HepG2 (cell line): ENCODE data around the gene RPH3AL. TPM values are rescaled to one million over a fixed set of nuclear protein-coding genes. Genes with fewer than 3 reads are reported as not detected.

Experiments used
- ATAC-seq: fragments of 200-7000 bp; cut with Tn5 transposase; 3 replicates; pipeline ENCODE4 v1.9.1; 2020; ENCODE audit warnings: mild to moderate bottlenecking, moderate library complexity
- BruUV-seq: library from RNA; stranded (reverse); fragments of 400-500 nt; replicated peaks from 2 replicates; lab custom pipeline; 2021; lab: Mats Ljungman, UMichigan
- CTCF ChIA-PET: fragments of 300-600 bp; formaldehyde crosslinking; extraction: SDS; loops from one replicate; lab custom pipeline; 2021; ENCODE audit warnings: low total read pairs, inconsistent platforms, low intra/inter-chr PET ratio; lab: Yijun Ruan, JAX
- POLR2A ChIA-PET: fragments of 350-600 bp; sonication (Branson Sonifier 250); formaldehyde crosslinking; loops from one replicate; lab custom pipeline; 2020; ENCODE audit warnings: antibody characterized with exemption, inconsistent platforms; lab: Yijun Ruan, JAX
- DNase-seq: peaks from one replicate; pipeline ENCODE4 v3.0.0-alpha.2; 2015; ENCODE audit warnings: low spot score
- FAIRE-seq: peaks from 3 replicates; lab custom pipeline; 2011; peaks lifted over from hg19 to GRCh38; lab: Jason Lieb, UNC
- H2AFZ ChIP-seq: one replicate; pipeline ENCODE4 v1.6.1; 2011; ENCODE audit warnings: low read length, inconsistent platforms
- H3K27ac ChIP-seq: fragments of 300-600 bp; 3 replicates; pipeline ENCODE4 v1.8.0; 2011; ENCODE audit warnings: mixed run types, mild to moderate bottlenecking, mixed read lengths, low read length, inconsistent platforms; ENCODE audit not compliant: insufficient read depth; ENCODE audit errors: extremely low read length
- H3K27me3 ChIP-seq, 2 experiments: fragments of 200-600 bp in 1 of 2; 2 replicates in 1 of 2; 3 replicates in 1 of 2; pipeline versions ENCODE4 v1.6.0 to v1.8.0; 2011; ENCODE audit warnings: low read length in 2 of 2, mild to moderate bottlenecking in 2 of 2, moderate library complexity in 2 of 2, inconsistent platforms in 1 of 2; ENCODE audit not compliant: insufficient read depth in 2 of 2, control insufficient read depth in 1 of 2
- H3K36me3 ChIP-seq, 2 experiments: fragments of 200-600 bp in 1 of 2; replicated peaks in 1 of 2; 2 replicates in 1 of 2; 3 replicates in 1 of 2; pipeline versions ENCODE4 v1.5.1 to v1.8.0; 2011; ENCODE audit warnings: low read length in 2 of 2, inconsistent platforms in 1 of 2; ENCODE audit not compliant: insufficient read depth in 2 of 2, control insufficient read depth in 1 of 2
- H3K4me1 ChIP-seq: 2 replicates; pipeline ENCODE4 v1.5.1; 2012; ENCODE audit warnings: low read length, inconsistent platforms; ENCODE audit not compliant: insufficient read depth
- H3K4me2 ChIP-seq: 2 replicates; pipeline ENCODE4 v1.6.0; 2011; ENCODE audit warnings: low read depth, low read length, inconsistent platforms
- H3K4me3 ChIP-seq, 3 experiments: fragments of 200-600 bp in 1 of 3; sonication (generic), shearing (Covaris generic) in 1 of 3; replicated peaks in 1 of 3; 2 replicates each; pipeline ENCODE4 v1.5.1; 2011 to 2016; ENCODE audit warnings: low read length in 3 of 3, inconsistent platforms in 2 of 3, low read depth in 2 of 3, mild to moderate bottlenecking in 2 of 3, control low read depth in 1 of 3, mixed read lengths in 1 of 3; ENCODE audit not compliant: insufficient read depth in 1 of 3
- H3K79me2 ChIP-seq: one replicate; pipeline ENCODE4 v1.6.1; 2011; ENCODE audit warnings: low read length, inconsistent platforms; ENCODE audit not compliant: insufficient read depth
- H3K9ac ChIP-seq: 2 replicates; pipeline ENCODE4 v1.6.0; 2011; ENCODE audit warnings: mild to moderate bottlenecking, low read depth, low read length, inconsistent platforms; ENCODE audit not compliant: insufficient read depth
- H3K9me3 ChIP-seq: 2 replicates; pipeline ENCODE4 v1.5.1; 2012; ENCODE audit warnings: mild to moderate bottlenecking, low read length
- H4K20me1 ChIP-seq: 2 replicates; pipeline ENCODE4 v1.6.0; 2011; ENCODE audit warnings: inconsistent platforms, mild to moderate bottlenecking, low read length, moderate library complexity; ENCODE audit not compliant: insufficient read depth
- NCOA2 ChIP-seq: sonication (generic); formaldehyde crosslinking; IDR thresholded peaks from 2 replicates; pipeline ENCODE4 v1.8.0; 2022; ENCODE audit warnings: inconsistent platforms
- PRDM15 ChIP-seq: sonication (generic); formaldehyde crosslinking; IDR thresholded peaks from 2 replicates; pipeline ENCODE4 v1.4.0; 2020; ENCODE audit warnings: missing genetic modification reagents
- THAP7 ChIP-seq: sonication (generic); formaldehyde crosslinking; IDR thresholded peaks from 2 replicates; pipeline ENCODE4 v1.8.1; 2023; ENCODE audit warnings: mild to moderate bottlenecking, missing genetic modification reagents
- WGBS: methylation state at CpG from one replicate; pipeline ENCODE4 v1.1.6; 2017; ENCODE audit warnings: low lambda C conversion rate; 5-methylcytosine and 5-hydroxymethylcytosine counted together
- in situ Hi-C: cut with HindIII; loops from 2 replicates; pipeline ENCODE4 v1.10.0; 2017; ENCODE audit warnings: low pct_unique_long_range_greater_than_20kb; ENCODE audit not compliant: extremely low pct_ligation_motif_present
- intact Hi-C: fragments of 100-400 bp; cut with micrococcal nuclease; formaldehyde crosslinking; loops from one replicate; pipeline ENCODE4 v1.10.0; 2022; ENCODE audit not compliant: unreplicated experiment
- polyA plus RNA-seq, 8 experiments: library from polyadenylated mRNA; depleted of rRNA in 3 of 8; stranded (reverse) in 7 of 8; unstranded in 1 of 8; fragments of >200 nt; fragmentation: Illumina TruSeq in 4 of 8; extraction: Trizol in 4 of 8; gene quantifications; 2 replicates each; pipeline versions ENCODE4 v1.2.1 to v1.2.3, GENCODE V29; 2011 to 2016; ENCODE audit warnings: low read depth in 4 of 8, missing spikeins in 1 of 8, mixed read lengths in 1 of 8; ENCODE audit not compliant: insufficient read depth in 1 of 8
- total RNA-seq, 5 experiments: library from RNA; depleted of rRNA; stranded (reverse); fragments of >200 nt; fragmentation: Illumina TruSeq; extraction: Trizol; gene quantifications; 2 replicates each; pipeline ENCODE4 v1.2.3, GENCODE V29; 2016; ENCODE audit warnings: low read depth in 1 of 5

Gene RPH3AL
- total and polyA plus RNA-seq, 2 of the 13 experiments (the other 11 are each of a cell fraction or from before 2014, with no cell fraction given) = 7.8 to 16.4 TPM

GRCh38 chr17:348012-348411, 4.6 kb downstream of the RPH3AL start:
- FAIRE-seq (no peak), DNase-seq (no peak), ATAC-seq (no peak)
- Histone ChIP-seq H3K79me2 (peaks cover 55% of the 10 kb centered on the region), H3K4me3 (no peak overlapping the region), H2AFZ (no peak overlapping the region), H3K27me3 (no peaks in the 10 kb centered on the region), H3K9ac (no peak overlapping the region), H3K36me3 (no peaks in the 10 kb centered on the region; a peak in 1 of 5 replicates), H4K20me1 (no peaks in the 10 kb centered on the region; the same call in 1 of the 2 replicates), H3K4me2 (no peak overlapping the region), H3K9me3 (no peaks in the 10 kb centered on the region), H3K4me1 (peaks cover 60% of the 10 kb centered on the region), H3K27ac (peak overlapping the region; percentile 21)
- intact Hi-C loops = loop anchor here (1.0 kb wide), 1 partner anchor 9 kb away; no protein-coding TSS in a partner anchor
- CTCF ChIA-PET = interaction anchor here (0.9 to 1.4 kb wide), 3 partner anchors 39 to 204 kb away, joined by 3 to 4 read pairs (median 3); no protein-coding TSS in a partner anchor
- in situ Hi-C loops = no loop called here
- 70% methylated on average over 2 of the region's 2 CpGs for WGBS
- BruUV-seq = no TSS peak
- TF ChIP-seq THAP7 (CRISPR knock-in tag) (0 out of 2 replicates have a peak, but pooled peaks have one; percentile 4), PRDM15 (peak; percentile 72; the same call in 1 of the 2 replicates), NCOA2 (no peak)
- POLR2A ChIA-PET = no interaction called here
